Measurements from ENCODE around the gene HS3ST3B1. TPM values are rescaled to one million over a fixed set of nuclear protein-coding genes. Genes with fewer than 3 reads are reported as not detected.

The HS3ST3B1 gene
- 1 to 10 TPM in 10 of 12 donors, under 1 TPM in 1, not detected in 1; 0.71 to 7.7 (median 3.0) TPM for polyA plus RNA-seq (ENCODE audit: insufficient read length in 12 of 12)
- long read RNA-seq, donor 1, partial matches to known transcripts = 0 of 1 reads
- long read RNA-seq, donor 1, other reads (novel, unspliced or antisense) = 0 of 1 reads
- long read RNA-seq, donor 2, full-length matches to known transcripts = 1 of 1 reads
- long read RNA-seq, donor 2, partial matches to known transcripts = 0 of 1 reads
- long read RNA-seq, donor 2, other reads (novel, unspliced or antisense) = 0 of 1 reads
- long read RNA-seq, donor 3, partial matches to known transcripts = 0 of 1 reads
- long read RNA-seq, donor 3, other reads (novel, unspliced or antisense) = 0 of 1 reads
- long read RNA-seq, donor 4, full-length matches to known transcripts = 1 of 1 reads
- long read RNA-seq, donor 4, partial matches to known transcripts = 0 of 1 reads
- long read RNA-seq, donor 4, other reads (novel, unspliced or antisense) = 0 of 1 reads
- long read RNA-seq, donor 5 = 0 reads
- long read RNA-seq, donor 6, full-length matches to known transcripts = 2 of 2 reads
- long read RNA-seq, donor 6, partial matches to known transcripts = 0 of 2 reads
- long read RNA-seq, donor 6, other reads (novel, unspliced or antisense) = 0 of 2 reads
- long read RNA-seq, donor 7 = 0 reads
- long read RNA-seq, donor 8 = 0 reads
- long read RNA-seq, donor 9 = 0 reads
- long read RNA-seq, donor 10, partial matches to known transcripts = 0 of 1 reads
- long read RNA-seq, donor 10, other reads (novel, unspliced or antisense) = 0 of 1 reads
- long read RNA-seq, donor 11, partial matches to known transcripts = 0 of 1 reads
- long read RNA-seq, donor 11, other reads (novel, unspliced or antisense) = 0 of 1 reads

GRCh38 chr17:14300575-14301278 is at the start of gene HS3ST3B1:
Gene HS3ST3B1 (plus strand): TSS chr17:14301081. CDS start chr17:14301519, 438 bp downstream.
- DNase-seq = peak; percentile 98

- no peak for DNase-seq
Measured at GRCh38 chr17:14261406-14261805, 39.5 kb upstream of the HS3ST3B1 start.

GRCh38 chr17:14268264-14268663 is 32.6 kb upstream of the HS3ST3B1 start:
- no peak for DNase-seq

GRCh38 chr17:14269473-14269872 is 31.4 kb upstream of the HS3ST3B1 start:
- DNase-seq = no peak

GRCh38 chr17:14270508-14270907 is 30.4 kb upstream of the HS3ST3B1 start:
- no peak for DNase-seq

- DNase-seq = no peak
Measured at GRCh38 chr17:14276535-14277250, 24.2 kb upstream of the HS3ST3B1 start.

GRCh38 chr17:14281530-14281929 is 19.4 kb upstream of the HS3ST3B1 start:
- no peak for DNase-seq

GRCh38 chr17:14282726-14283125 is 18.2 kb upstream of the HS3ST3B1 start:
- DNase-seq = no peak

- no peak for DNase-seq
Measured at GRCh38 chr17:14289162-14289561, 11.7 kb upstream of the HS3ST3B1 start.

- no peak for DNase-seq
Measured at GRCh38 chr17:14294876-14295275, 6.0 kb upstream of the HS3ST3B1 start.

- no peak for DNase-seq
Measured at GRCh38 chr17:14295676-14296075, 5.2 kb upstream of the HS3ST3B1 start.

- no peak for DNase-seq
Measured at GRCh38 chr17:14296166-14296910, 4.5 kb upstream of the HS3ST3B1 start.

- no peak for DNase-seq
Measured at GRCh38 chr17:14297161-14297851, 3.6 kb upstream of the HS3ST3B1 start.

- no peak for DNase-seq
Measured at GRCh38 chr17:14298221-14298946, 2.5 kb upstream of the HS3ST3B1 start.

GRCh38 chr17:14298947-14299279 is 2.0 kb upstream of the HS3ST3B1 start:
- no peak for DNase-seq

GRCh38 chr17:14299280-14300141 is 1.4 kb upstream of the HS3ST3B1 start:
- DNase-seq = no peak

- no peak for DNase-seq
Measured at GRCh38 chr17:14301279-14302090, 604 bp downstream of the HS3ST3B1 start.

GRCh38 chr17:14302091-14302430 is 1.2 kb downstream of the HS3ST3B1 start:
- DNase-seq = no peak

Measured in muscle of arm (tissue), 14 donors.